GM21528 (cell line): ENCODE results near the gene ATXN2L.
"Not testable (repeated sequence)": the region's sequence is repeated elsewhere in the genome, so short reads cannot be mapped to it uniquely, and the experiment has no call there.

Experiments used
- ATAC-seq: cut with Tn5 transposase; IDR thresholded peaks from one replicate; pipeline ENCODE4 v1.9.1; 2021; ENCODE audit warnings: mild to moderate bottlenecking, moderate library complexity; ENCODE audit not compliant: unreplicated experiment, low FRiP score

ATXN2L gene, protein sequence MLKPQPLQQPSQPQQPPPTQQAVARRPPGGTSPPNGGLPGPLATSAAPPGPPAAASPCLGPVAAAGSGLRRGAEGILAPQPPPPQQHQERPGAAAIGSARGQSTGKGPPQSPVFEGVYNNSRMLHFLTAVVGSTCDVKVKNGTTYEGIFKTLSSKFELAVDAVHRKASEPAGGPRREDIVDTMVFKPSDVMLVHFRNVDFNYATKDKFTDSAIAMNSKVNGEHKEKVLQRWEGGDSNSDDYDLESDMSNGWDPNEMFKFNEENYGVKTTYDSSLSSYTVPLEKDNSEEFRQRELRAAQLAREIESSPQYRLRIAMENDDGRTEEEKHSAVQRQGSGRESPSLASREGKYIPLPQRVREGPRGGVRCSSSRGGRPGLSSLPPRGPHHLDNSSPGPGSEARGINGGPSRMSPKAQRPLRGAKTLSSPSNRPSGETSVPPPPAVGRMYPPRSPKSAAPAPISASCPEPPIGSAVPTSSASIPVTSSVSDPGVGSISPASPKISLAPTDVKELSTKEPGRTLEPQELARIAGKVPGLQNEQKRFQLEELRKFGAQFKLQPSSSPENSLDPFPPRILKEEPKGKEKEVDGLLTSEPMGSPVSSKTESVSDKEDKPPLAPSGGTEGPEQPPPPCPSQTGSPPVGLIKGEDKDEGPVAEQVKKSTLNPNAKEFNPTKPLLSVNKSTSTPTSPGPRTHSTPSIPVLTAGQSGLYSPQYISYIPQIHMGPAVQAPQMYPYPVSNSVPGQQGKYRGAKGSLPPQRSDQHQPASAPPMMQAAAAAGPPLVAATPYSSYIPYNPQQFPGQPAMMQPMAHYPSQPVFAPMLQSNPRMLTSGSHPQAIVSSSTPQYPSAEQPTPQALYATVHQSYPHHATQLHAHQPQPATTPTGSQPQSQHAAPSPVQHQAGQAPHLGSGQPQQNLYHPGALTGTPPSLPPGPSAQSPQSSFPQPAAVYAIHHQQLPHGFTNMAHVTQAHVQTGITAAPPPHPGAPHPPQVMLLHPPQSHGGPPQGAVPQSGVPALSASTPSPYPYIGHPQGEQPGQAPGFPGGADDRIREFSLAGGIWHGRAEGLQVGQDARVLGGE

DNA sequence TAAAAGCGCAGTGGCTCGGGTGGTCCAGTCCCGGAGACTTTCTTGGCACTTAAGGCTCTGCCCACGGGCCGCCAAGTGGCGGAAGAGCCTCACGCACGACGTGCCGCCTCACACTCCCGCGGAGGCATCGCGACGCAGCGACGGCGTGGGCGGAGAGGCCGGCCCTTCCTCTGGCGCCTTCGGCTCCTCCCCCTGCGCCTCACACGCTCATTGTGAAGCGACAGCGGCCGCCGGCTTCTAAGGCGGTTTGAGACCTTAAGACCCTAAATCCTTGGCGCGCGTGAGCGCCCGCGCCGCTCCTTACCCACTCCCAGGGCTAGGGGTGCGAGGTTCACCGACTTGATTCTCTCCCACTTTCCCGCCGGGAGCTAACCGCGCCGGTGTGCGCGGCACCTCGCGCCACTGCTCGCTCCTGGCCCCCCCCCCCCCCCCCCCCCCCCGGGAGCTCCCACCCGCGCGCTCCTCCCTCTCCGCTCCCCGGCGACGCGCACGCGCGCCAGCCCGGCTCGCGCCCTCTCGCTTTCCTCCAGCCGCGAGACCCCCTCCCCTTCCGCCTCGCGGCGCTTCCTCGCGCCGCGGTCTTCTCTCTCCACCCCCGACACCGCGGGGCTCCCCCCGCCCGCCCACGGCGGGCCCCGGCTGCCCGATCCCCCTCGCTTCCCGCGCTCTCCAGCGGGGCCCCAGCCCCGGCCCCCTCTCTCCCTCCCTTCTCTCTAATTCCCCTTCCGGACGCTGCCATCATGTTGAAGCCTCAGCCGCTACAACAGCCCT, at the start of gene ATXN2L:
Gene ATXN2L (plus strand): TSS at position 480 of the 771 bp plus-strand sequence. CDS start 261 bp downstream, at position 741.
- ATAC-seq, result peak; percentile 48

DNA sequence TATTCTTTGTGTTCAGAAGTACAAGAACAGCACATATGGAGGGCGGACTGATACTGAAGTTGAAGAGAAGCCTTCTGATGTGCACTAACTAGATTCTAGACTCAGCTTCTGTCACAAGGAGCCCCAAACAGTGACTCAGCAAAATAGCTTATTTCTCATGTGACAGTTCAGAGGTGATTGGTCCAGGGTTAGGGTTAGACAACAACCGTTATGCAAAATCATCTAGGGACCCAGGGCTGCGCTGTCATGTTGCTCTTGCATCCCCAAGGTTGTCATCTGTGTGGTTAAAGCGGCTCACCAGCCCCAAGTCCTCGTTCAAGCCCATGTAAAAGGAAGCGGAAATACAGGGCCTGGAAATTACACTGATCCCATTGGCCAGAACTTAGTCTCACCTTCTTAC, 41.1 kb upstream of the ATXN2L start:
- not testable (repeated sequence) for ATAC-seq

DNA sequence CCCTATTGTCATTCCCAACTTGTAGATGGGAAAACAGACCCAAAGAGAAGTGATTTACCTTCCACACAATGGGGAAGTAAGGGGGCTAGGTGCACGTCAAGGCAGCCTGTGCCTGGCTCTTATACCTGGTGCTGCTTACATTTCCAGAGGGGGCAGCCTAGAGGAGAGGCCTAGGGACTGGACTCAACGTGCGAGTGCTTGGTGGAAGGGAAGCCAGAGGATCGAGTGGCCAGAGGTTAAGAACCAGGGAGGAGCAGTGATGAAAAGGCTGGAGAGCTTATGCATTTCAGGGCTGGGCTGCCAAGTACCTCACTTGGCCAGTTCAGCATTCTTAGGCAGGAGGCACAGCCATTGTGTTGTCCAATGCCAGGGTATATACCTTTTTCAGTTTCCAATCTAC, 40.4 kb upstream of the ATXN2L start:
- not testable (repeated sequence) for ATAC-seq

DNA sequence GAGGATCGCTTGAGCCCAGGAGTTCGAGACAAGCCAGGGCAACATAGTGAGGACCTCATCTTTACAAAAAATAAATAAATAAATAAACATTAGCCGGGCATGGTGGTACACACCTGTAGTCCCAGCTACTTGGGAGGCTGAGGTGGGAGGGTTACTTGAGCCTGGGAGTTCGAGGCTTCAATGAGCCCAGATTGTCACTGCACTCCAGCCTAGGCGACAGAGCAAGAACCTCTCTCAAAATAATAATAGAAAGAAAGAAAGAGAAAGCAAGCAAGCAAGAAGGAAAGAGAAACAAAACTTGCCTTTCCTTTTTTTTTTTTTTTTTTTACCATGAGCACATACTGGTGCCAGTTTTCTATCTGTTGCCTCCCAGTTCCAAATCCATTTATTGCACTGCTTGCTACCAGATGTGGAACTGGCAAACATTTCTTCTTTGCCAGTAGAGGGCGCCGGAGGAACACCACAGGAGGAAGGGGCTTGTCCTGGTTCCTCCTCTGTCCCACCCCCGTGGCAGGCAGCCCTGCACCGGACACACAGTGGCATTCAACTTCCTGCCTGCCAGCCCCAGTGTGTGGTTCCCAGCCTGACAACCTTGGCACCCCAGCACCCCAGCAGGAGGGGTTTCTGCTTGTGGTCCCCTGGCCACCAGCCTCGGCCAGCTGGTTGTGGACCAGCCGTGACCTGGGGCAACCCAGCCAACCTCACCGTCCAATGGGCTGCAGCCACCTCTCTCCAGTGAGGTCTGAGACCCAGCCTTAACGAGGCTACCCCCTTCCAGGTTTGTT, 20.4 kb upstream of the ATXN2L start:
- ATAC-seq, result not testable (repeated sequence)

DNA sequence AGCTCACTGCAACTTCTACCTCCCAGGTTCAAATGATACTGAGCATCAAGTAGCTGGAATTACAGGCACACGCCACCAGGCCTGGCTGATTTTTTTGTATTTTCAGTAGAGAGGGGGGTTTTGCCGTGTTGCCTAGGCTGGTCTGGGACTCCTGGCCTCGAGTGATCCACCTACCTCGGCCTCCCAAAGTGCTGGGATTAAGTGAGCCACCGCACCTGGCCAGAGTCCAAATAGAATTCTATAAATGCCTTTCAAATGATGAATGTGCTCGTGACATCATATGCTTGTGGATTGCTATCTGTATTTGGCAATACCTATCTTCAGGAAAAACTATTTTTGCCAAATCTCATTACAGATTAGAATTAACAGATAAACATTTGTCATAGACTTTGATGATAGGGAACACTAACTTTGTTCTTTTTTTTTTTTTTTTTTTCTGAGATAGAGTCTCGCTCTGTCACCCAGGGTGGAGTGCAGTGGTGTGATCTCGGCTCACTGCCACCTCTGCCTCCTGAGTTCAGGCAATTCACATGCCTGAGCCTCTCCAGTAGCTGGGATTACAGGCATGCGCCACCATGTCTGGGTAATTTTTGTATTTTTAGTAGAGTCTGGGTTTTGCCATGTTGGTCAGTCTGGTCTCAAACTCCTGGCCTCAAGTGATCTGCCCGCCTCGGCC, 15.2 kb upstream of the ATXN2L start:
- ATAC-seq, result not testable (repeated sequence)

DNA sequence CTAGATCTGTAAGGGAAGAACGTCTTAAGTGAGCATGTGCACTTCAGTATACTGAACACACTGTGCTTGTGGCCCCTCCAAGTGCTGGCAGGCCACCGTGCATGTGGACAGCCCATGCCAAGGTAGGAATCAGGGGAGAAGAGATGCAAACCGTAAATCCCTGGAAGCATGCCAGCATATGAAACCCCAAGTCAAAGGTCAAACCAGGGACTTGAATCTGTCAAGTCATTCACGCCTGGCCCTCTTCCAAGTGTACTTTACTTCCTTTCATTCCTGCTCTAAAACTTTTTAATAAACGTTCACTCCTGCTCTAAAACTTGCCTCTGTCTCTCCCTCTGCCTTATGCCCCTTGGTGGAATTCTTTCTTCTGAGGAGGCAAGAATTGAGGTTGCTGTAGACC, 2.8 kb upstream of the ATXN2L start:
- no peak for ATAC-seq

DNA sequence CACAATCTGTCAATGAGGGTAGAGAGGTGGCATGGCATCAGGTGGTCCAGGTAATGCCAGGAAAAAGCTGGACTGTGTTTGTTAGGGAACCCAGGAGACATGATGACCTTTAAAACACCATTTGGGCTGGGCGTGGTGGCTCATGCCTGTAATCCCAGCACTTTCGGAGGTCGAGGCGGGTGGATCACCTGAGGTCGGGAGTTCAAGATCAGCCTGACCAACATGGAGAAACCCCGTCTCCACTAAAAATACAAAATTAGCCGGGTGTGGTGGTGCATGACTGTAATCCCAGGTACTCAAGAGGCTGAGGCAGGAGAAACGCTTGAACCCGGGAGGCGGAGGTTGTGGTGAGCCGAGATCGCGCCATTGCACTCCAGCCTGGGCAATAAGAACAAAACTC, 2.3 kb upstream of the ATXN2L start:
- ATAC-seq, result not testable (repeated sequence)

DNA sequence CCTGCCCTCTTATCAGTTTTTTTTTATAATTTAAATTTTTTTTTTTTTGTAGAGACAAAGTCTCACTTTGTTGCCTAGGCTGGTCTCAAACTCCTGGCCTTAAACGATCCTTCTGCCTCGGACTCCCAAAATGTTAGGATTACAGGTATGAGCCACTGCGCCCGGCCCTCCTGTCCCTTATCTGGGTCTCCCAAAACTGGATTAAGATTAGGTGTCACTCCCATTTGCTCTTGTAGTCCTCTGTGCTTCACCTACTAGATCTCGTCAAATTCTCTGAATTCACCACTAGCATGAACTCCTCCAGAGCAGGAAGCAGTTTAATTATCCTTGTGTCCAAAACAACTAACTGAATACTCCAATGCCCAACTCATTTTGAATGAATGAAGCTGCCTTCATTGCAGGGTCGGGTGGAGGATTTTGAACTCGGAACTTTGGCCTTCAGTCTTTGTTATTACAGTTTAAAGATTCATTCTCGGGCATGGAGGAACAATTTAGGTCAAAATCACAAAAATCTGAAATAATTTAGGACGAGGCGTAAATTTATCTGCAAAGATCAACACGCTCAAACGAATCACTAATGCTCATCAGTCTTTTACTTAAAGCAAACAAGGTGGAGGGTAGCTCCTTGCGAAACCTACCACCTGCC, 802 bp upstream of the ATXN2L start:
- ATAC-seq, result no peak

DNA sequence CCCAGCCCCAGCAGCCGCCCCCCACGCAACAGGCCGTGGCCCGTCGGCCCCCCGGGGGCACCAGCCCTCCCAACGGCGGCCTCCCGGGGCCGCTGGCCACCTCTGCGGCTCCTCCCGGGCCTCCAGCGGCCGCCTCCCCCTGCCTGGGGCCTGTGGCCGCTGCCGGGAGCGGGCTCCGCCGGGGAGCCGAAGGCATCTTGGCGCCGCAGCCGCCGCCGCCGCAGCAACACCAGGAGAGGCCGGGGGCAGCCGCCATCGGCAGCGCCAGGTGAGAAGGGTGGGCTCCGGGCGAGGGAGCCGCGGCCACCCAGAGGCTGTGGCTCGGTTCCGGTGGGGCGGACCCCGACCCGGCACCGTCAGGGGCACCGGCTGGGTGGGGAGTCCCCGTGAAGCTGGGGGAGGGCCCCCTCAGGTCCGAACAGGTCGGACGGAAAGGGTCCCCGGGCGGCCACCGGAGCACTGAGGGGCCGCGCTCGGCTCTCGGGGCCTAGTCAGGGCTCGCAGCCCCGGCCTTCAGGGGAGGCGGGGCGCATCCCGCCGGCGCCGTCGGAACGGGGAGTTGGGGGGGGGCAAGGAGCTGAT, 583 bp downstream of the ATXN2L start:
- ATAC-seq, result peak; percentile 21

DNA sequence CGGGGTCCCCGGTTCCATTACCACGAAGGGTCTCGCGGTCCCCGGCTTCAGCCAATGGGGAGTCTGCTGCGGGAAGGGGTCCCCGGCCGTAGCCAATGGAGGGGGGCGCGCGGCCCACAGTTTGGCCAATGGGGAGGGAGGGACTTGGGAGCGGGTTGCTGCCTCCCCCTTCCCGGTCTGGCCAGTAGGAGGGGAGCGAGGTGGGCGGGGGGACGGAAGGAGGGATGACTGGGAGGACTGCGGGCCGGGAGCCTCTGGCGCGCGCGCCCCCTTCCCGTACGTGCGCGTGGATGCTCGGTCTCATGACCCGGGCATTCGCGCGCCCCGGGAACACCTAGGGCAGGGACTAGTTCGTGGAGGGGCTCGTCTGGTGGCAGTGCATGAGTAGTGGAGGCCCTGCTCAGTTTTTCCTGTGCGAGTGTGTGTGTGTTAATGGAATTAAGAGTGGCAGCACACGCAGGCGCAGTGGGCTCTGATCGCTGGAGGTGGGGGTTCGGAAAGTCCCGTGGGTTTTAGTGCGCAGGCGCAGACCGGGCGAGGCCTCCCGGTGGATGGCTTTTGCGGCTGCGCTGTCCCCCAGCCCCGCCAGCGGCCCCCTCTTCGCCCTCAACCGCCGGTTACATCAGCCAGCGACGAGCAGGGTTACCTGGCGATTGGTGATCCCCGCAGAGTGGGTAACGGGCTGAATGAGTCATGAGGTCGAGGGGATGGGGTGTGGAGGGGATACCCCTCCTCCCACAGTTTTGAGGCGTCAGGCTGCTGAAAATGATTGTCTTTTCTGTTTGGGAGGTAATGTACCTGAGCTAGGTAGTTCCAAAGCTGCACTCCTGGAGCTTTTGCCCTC, 1.3 kb downstream of the ATXN2L start:
- ATAC-seq, result peak; percentile 58

DNA sequence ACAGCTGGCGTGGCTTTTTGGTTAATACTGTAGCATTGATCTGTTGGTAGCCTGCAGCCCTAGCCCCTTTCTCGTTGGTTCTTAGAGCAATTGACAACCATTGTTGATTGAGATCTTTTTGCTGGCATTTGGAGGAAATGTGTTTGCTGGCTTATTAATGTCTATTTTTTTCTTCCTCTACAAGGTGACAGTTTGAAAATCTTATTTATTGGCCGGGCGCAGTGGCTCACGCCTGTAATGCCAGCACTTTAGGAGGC, 1.8 kb downstream of the ATXN2L start:
- ATAC-seq, result no peak

DNA sequence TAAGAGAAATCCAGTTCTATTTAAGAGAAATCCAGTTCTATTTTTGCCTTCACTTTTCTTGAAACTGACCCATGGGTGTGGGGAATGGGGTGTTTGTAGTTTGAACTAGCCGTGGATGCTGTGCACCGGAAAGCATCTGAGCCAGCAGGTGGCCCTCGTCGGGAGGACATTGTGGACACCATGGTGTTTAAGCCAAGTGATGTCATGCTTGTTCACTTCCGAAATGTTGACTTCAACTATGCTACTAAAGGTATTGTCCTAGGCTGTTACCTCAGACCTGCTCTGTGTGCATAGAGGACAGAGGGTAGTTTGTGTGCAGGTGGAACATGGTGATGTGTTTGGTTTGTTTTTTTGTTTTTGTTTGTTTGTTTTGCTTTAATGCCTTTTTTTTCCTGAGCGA, 3.3 kb downstream of the ATXN2L start:
- ATAC-seq, result no peak

DNA sequence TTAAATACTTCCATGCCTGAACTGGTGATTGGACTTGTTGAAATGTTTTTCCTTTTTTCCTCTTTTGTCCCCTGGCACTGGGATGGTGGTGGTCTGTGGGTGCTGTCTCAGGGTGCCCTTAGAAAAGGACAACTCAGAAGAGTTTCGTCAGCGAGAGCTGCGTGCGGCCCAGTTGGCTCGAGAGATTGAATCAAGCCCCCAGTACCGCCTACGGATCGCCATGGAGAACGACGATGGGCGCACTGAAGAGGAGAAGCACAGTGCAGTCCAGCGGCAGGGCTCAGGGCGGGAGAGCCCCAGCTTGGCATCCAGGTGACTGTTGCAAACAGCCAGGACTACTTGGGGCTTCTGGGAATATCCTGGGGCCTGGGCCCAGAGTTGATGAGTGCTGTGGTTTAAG, 6.9 kb downstream of the ATXN2L start:
- no peak for ATAC-seq

DNA sequence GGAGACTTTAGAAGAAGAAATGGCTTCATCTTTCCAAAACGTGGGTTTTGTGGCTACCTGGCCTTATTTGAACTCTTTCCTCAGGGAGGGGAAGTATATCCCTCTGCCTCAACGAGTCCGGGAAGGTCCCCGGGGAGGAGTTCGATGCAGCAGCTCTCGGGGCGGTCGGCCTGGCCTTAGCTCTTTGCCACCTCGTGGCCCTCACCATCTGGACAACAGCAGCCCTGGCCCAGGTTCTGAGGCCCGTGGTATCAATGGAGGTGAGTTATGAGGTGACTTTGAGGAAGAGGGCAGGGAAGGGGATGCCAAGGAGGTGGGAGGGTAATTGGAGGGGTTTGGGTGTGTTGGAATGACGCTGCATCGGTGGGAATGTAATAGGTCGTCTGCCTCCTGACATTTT, 7.7 kb downstream of the ATXN2L start:
- no peak for ATAC-seq

DNA sequence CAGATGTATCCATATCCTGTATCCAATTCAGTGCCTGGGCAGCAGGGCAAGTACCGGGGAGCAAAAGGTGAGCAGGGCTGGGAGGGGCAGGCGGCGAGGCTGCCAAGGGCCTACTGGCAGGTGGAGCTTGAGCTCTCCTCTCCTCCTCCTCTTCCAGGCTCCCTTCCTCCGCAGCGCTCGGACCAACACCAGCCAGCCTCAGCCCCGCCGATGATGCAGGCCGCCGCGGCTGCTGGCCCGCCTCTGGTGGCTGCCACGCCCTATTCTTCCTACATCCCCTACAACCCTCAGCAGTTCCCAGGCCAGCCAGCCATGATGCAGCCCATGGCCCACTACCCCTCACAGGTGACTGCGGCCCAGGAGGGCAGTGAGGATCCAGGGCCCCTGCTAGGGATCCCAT, 11.6 kb downstream of the ATXN2L start:
- no peak for ATAC-seq

DNA sequence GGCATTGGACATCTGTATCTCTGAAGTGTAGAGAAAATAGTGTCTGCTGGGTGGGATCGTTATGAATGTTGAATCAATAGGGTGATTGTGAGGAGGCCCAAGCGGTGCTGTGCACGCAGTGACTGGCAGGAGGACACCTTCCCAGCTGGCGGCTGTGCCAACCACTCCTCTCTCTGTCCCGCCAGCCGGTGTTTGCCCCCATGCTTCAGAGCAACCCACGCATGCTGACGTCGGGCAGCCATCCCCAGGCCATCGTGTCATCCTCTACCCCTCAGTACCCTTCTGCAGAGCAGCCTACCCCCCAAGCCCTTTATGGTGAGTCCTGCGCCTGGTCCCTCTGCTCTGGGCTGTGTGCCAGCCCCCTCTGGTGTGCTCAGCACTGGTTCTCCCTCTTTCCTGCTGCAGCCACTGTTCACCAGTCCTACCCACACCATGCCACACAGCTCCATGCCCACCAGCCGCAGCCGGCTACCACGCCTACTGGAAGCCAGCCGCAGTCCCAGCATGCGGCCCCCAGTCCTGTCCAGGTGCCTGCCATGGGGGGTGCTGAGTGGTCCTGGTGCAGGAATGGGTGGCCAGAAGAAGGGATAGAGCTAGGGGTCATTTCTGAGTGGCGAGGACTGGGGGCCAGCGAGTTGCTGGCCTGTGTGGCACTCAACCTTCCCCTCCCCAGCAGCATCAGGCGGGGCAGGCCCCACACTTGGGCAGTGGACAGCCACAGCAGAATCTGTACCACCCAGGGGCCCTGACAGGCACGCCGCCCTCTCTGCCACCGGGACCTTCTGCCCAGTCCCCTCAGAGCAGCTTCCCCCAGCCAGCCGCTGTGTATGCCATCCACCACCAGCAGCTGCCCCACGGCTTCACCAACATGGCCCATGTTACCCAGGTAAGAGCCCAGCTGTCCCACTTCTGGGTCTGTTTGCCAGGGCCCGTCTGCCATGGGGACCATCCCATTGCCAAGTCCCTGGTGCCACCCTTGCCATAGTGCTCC, 12.4 kb downstream of the ATXN2L start:
- ATAC-seq, result no peak
